Measurements from ENCODE around the gene GAGE13. TPM values are rescaled to one million over a fixed set of nuclear protein-coding genes. Genes with fewer than 3 reads are reported as not detected.
"Not testable (repeated sequence)": the region's sequence is repeated elsewhere in the genome, so short reads cannot be mapped to it uniquely, and the experiment has no call there.

Gene GAGE13
- total and polyA plus RNA-seq, 2 experiments from 2014 or later = not detected

DNA sequence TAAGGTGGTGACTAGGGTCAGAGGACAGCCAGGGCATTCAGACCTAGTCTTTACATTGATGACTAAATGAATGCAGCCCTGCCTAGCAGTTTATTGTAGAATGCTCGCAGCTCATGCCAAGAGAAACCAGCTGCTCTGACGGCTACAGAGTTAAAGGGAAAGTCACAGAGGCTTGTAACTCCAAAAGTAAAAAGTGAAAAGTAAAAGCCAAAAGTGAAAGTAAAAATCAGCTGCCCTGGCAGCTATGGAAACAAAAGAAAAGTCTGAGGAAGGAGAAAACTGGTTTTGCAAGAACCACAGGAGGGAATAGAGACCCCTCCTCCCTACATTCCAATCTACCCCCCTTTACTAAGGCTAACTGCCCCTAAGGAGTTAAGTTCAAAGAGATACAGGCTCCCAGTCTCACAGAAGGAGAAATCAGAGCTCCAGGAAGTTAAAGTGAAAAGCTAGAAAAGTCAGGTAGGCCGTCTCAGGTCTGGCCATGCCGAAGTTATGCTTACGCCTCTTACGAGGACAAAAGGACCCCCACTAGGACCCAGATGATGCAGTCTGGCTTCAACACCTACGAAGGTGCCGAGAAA, 21.9 kb upstream of the GAGE13 start:
- in situ Hi-C loops (cut with MboI) = no loop called here
- no peaks in the 10 kb centered on the region for H3K9me2 ChIP-seq (ENCODE audit: insufficient read depth)
- peak; percentile 50 for DNase-seq
- peak overlapping the region; percentile 71 for H3K9ac ChIP-seq
- H3K4me2 ChIP-seq (ENCODE audit: unreplicated experiment) = peak overlapping the region; percentile 86
- H3K4me1 ChIP-seq (ENCODE audit: insufficient read depth) = no peaks in the 10 kb centered on the region
- H3F3A ChIP-seq (ENCODE audit: insufficient read depth) = no peaks in the 10 kb centered on the region
- H3K27me3 ChIP-seq (replicated peaks; ENCODE audit: insufficient read depth) = no peaks in the 10 kb centered on the region
- WGBS, 2 experiments (ENCODE audit: low coverage in 1 of 2, low lambda C conversion rate in 2 of 2, missing lambda C conversion rate in 2 of 2) = 2% methylated on average over 8 of the region's 8 CpGs
- H3K36me3 ChIP-seq (ENCODE audit: low read depth) = no peaks in the 10 kb centered on the region
- H2AFZ ChIP-seq = peak overlapping the region; percentile 96
- H3K79me2 ChIP-seq (ENCODE audit: insufficient read depth) = no peaks in the 10 kb centered on the region
- H3K9me3 ChIP-seq (ENCODE audit: low read depth) = no peaks in the 10 kb centered on the region
- H3K27ac ChIP-seq = no peak overlapping the region
- TF ChIP-seq EZH2 (IDR thresholded peaks at IDR 0.05; ENCODE audit: insufficient read depth, poor library complexity, severe bottlenecking) (no peak), EZH2phosphoT487 (IDR thresholded peaks at IDR 0.05; ENCODE audit: insufficient read depth, low read depth) (no peak)
- H3K4me3 ChIP-seq = peak overlapping the region; percentile 79
- H4K20me1 ChIP-seq (ENCODE audit: insufficient read depth) = no peaks in the 10 kb centered on the region

GRCh38 chrX:49310371-49310770, 21.0 kb upstream of the GAGE13 start:
- no peaks in the 10 kb centered on the region for H3K79me2 ChIP-seq (ENCODE audit: insufficient read depth)
- H3K4me2 ChIP-seq (ENCODE audit: unreplicated experiment) = peak overlapping the region; percentile 86
- H3K9me3 ChIP-seq (ENCODE audit: low read depth) = no peaks in the 10 kb centered on the region
- no peak overlapping the region for H3K9ac ChIP-seq
- H2AFZ ChIP-seq = peak overlapping the region; percentile 96
- no peak for TF ChIP-seq EZH2 (IDR thresholded peaks at IDR 0.05; ENCODE audit: insufficient read depth, poor library complexity, severe bottlenecking)
- TF ChIP-seq EZH2phosphoT487 (IDR thresholded peaks at IDR 0.05; ENCODE audit: insufficient read depth, low read depth) = no peak
- no peaks in the 10 kb centered on the region for H3K27me3 ChIP-seq (replicated peaks; ENCODE audit: insufficient read depth)
- in situ Hi-C loops (cut with MboI) = no loop called here
- H3K27ac ChIP-seq = no peak overlapping the region
- H4K20me1 ChIP-seq (ENCODE audit: insufficient read depth) = no peaks in the 10 kb centered on the region
- H3K36me3 ChIP-seq (ENCODE audit: low read depth) = no peaks in the 10 kb centered on the region
- no peaks in the 10 kb centered on the region for H3K9me2 ChIP-seq (ENCODE audit: insufficient read depth)
- no peaks in the 10 kb centered on the region for H3F3A ChIP-seq (ENCODE audit: insufficient read depth)
- no peaks in the 10 kb centered on the region for H3K4me1 ChIP-seq (ENCODE audit: insufficient read depth)
- 61 to 78% methylated on average over 11 to 18 of the region's 18 CpGs for WGBS, 2 experiments (ENCODE audit: low coverage in 1 of 2, low lambda C conversion rate in 2 of 2, missing lambda C conversion rate in 2 of 2)
- no peak for DNase-seq
- H3K4me3 ChIP-seq = 0 out of 2 replicates have a peak overlapping the region, but pooled peaks have one; percentile 79

DNA sequence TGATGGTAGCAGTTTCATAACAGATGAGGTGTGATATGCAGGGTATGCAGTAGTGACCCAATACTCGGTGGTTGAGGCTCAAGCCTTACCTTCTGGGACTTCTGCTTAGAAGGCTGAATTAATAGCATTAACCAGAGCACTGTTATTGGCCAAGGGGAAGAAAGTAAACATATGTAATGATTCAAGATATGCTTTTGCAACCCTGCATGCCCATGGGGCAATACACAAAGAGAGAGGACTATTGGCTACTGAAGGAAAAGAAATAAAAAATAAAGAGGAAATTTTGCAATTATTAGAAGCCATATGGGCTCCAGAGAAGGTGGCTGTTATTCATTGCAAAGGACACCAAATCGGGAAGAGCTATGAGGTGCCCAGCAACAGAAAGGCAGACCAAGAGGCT, 19.2 kb upstream of the GAGE13 start:
- Histone ChIP-seq H3K79me2 (ENCODE audit: insufficient read depth) (no peaks in the 10 kb centered on the region), H3F3A (ENCODE audit: insufficient read depth) (no peaks in the 10 kb centered on the region), H3K27ac (no peak overlapping the region), H3K4me2 (ENCODE audit: unreplicated experiment) (no peak overlapping the region), H3K4me3 (no peak overlapping the region), H3K9me2 (ENCODE audit: insufficient read depth) (no peaks in the 10 kb centered on the region), H4K20me1 (ENCODE audit: insufficient read depth) (no peaks in the 10 kb centered on the region), H3K27me3 (replicated peaks; ENCODE audit: insufficient read depth) (no peaks in the 10 kb centered on the region), H3K9me3 (ENCODE audit: low read depth) (no peaks in the 10 kb centered on the region), H3K9ac (no peak overlapping the region), H2AFZ (no peak overlapping the region), H3K4me1 (ENCODE audit: insufficient read depth) (no peaks in the 10 kb centered on the region), H3K36me3 (ENCODE audit: low read depth) (no peaks in the 10 kb centered on the region)
- DNase-seq = no peak
- 30 to 37% methylated on average over 2 of the region's 2 CpGs for WGBS, 2 experiments (ENCODE audit: low coverage in 1 of 2, low lambda C conversion rate in 2 of 2, missing lambda C conversion rate in 2 of 2)
- in situ Hi-C loops (cut with MboI) = no loop called here
- TF ChIP-seq EZH2phosphoT487 (IDR thresholded peaks at IDR 0.05; ENCODE audit: insufficient read depth, low read depth) (no peak), EZH2 (IDR thresholded peaks at IDR 0.05; ENCODE audit: insufficient read depth, poor library complexity, severe bottlenecking) (no peak)

- no peaks in the 10 kb centered on the region for H3K27me3 ChIP-seq (replicated peaks; ENCODE audit: insufficient read depth)
- H3K4me2 ChIP-seq (ENCODE audit: unreplicated experiment) = no peak overlapping the region
- in situ Hi-C loops (cut with MboI) = no loop called here
- no peaks in the 10 kb centered on the region for H3K79me2 ChIP-seq (ENCODE audit: insufficient read depth)
- H3K36me3 ChIP-seq (ENCODE audit: low read depth) = no peaks in the 10 kb centered on the region
- H3F3A ChIP-seq (ENCODE audit: insufficient read depth) = no peaks in the 10 kb centered on the region
- H3K9me2 ChIP-seq (ENCODE audit: insufficient read depth) = no peaks in the 10 kb centered on the region
- DNase-seq = no peak
- H3K4me3 ChIP-seq = no peak overlapping the region
- no peak overlapping the region for H2AFZ ChIP-seq
- WGBS, 2 experiments (ENCODE audit: low coverage in 1 of 2, low lambda C conversion rate in 2 of 2, missing lambda C conversion rate in 2 of 2) = 57 to 60% methylated on average over 4 of the region's 4 CpGs
- H3K27ac ChIP-seq = no peak overlapping the region
- H4K20me1 ChIP-seq (ENCODE audit: insufficient read depth) = no peaks in the 10 kb centered on the region
- H3K4me1 ChIP-seq (ENCODE audit: insufficient read depth) = no peaks in the 10 kb centered on the region
- H3K9ac ChIP-seq = no peak overlapping the region
- TF ChIP-seq EZH2phosphoT487 (IDR thresholded peaks at IDR 0.05; ENCODE audit: insufficient read depth, low read depth) (no peak), EZH2 (IDR thresholded peaks at IDR 0.05; ENCODE audit: insufficient read depth, poor library complexity, severe bottlenecking) (no peak)
- H3K9me3 ChIP-seq (ENCODE audit: low read depth) = no peaks in the 10 kb centered on the region
These were observed 15.3 kb upstream of the GAGE13 start for GRCh38 chrX:49316085-49316484.

DNA sequence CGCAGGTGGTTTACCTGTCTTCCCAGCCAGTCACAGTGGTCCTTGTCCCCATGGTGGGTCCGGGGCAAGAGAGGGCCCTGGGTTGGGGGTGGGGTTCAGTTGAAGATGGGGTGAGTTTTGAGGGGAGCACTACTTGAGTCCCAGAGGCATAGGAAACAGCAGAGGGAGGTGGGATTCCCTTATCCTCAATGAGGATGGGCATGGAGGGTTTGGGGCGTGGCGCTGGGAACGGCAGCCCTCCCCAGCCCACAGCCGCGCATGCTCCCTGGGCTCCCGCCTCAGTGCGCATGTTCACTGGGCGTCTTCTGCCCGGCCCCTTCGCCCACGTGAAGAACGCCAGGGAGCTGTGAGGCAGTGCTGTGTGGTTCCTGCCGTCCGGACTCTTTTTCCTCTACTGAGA, 9.6 kb upstream of the GAGE13 start, which contains the start of gene GAGE12J:
Gene GAGE12J (plus strand): TSS at position 301 of the 400 bp plus-strand sequence. CDS start 1,157 bp downstream, outside the sequence.
- in situ Hi-C loops (cut with MboI); H3K9ac ChIP-seq; H3K4me1 ChIP-seq (ENCODE audit: insufficient read depth); H3K4me2 ChIP-seq (ENCODE audit: unreplicated experiment); H3K27me3 ChIP-seq (replicated peaks; ENCODE audit: insufficient read depth); H3K79me2 ChIP-seq (ENCODE audit: insufficient read depth); H3K27ac ChIP-seq; DNase-seq; H3K4me3 ChIP-seq; H3K9me2 ChIP-seq (ENCODE audit: insufficient read depth); H2AFZ ChIP-seq; H3F3A ChIP-seq (ENCODE audit: insufficient read depth); H3K9me3 ChIP-seq (ENCODE audit: low read depth); H4K20me1 ChIP-seq (ENCODE audit: insufficient read depth); H3K36me3 ChIP-seq (ENCODE audit: low read depth): not testable (repeated sequence)
- 71 to 85% methylated on average over 3 to 8 of the region's 16 CpGs for WGBS, 2 experiments (ENCODE audit: low coverage in 1 of 2, low lambda C conversion rate in 2 of 2, missing lambda C conversion rate in 2 of 2)

GRCh38 chrX:49322266-49322665, 9.1 kb upstream of the GAGE13 start:
- H3K4me3 ChIP-seq; H3K4me1 ChIP-seq (ENCODE audit: insufficient read depth); H3K27me3 ChIP-seq (replicated peaks; ENCODE audit: insufficient read depth); in situ Hi-C loops (cut with MboI); H2AFZ ChIP-seq; H3F3A ChIP-seq (ENCODE audit: insufficient read depth); H3K27ac ChIP-seq; H3K9me3 ChIP-seq (ENCODE audit: low read depth); H3K36me3 ChIP-seq (ENCODE audit: low read depth); H3K9ac ChIP-seq; H3K4me2 ChIP-seq (ENCODE audit: unreplicated experiment); DNase-seq; H3K79me2 ChIP-seq (ENCODE audit: insufficient read depth); H4K20me1 ChIP-seq (ENCODE audit: insufficient read depth); H3K9me2 ChIP-seq (ENCODE audit: insufficient read depth): not testable (repeated sequence)
- WGBS, 2 experiments (ENCODE audit: low coverage in 1 of 2, low lambda C conversion rate in 2 of 2, missing lambda C conversion rate in 2 of 2) = 71% methylated on average over 11 of the region's 27 CpGs; no CpG with 5 or more reads in 1 of the 2 experiments

- H2AFZ ChIP-seq; H3K4me3 ChIP-seq; in situ Hi-C loops (cut with MboI); H3K36me3 ChIP-seq (ENCODE audit: low read depth); DNase-seq; H3K9me3 ChIP-seq (ENCODE audit: low read depth); H4K20me1 ChIP-seq (ENCODE audit: insufficient read depth); H3K27me3 ChIP-seq (replicated peaks; ENCODE audit: insufficient read depth); H3K9ac ChIP-seq; H3K27ac ChIP-seq; H3K4me1 ChIP-seq (ENCODE audit: insufficient read depth); H3F3A ChIP-seq (ENCODE audit: insufficient read depth); H3K79me2 ChIP-seq (ENCODE audit: insufficient read depth); H3K9me2 ChIP-seq (ENCODE audit: insufficient read depth); H3K4me2 ChIP-seq (ENCODE audit: unreplicated experiment): not testable (repeated sequence)
- 33% methylated on average over 4 of the region's 7 CpGs; no CpG with 5 or more reads in 1 of the 2 experiments for WGBS, 2 experiments (ENCODE audit: low coverage in 1 of 2, low lambda C conversion rate in 2 of 2, missing lambda C conversion rate in 2 of 2)
These were observed 7.6 kb upstream of the GAGE13 start for GRCh38 chrX:49323735-49324134.

Data from GM23248 (cell line).